GM15510 (cell line): ENCODE results near the gene SERPINF2.

Experiments used
- POLR2A ChIP-seq: IDR thresholded peaks from 3 replicates; pipeline ENCODE4 v1.6.1; 2011; ENCODE audit warnings: borderline replicate concordance; ENCODE audit not compliant: insufficient read length; ENCODE audit errors: extremely low read depth

SERPINF2 gene

GRCh38 chr17:1744551-1745512, 2.2 kb downstream of the SERPINF2 start:
- TF ChIP-seq POLR2A = no peak

DNA sequence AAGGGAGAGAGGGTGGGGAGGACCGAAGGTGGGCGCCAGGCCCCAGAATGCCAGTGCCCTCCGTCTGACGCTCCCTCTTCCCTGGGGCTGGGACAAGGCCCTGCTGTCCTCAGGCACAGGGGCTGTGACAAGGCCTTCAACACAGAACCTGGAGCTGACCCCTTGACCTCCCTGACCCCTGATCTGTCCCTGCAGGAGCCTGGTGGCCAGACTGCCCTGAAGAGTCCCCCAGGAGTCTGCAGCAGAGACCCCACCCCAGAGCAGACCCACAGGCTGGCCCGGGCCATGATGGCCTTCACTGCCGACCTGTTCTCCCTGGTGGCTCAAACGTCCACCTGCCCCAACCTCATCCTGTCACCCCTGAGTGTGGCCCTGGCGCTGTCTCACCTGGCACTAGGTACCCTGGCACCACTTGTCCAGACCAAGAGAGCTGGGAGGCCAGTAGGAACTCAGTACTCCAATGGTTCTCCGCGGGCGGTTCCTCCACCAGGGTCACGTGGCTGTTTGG, 2.9 kb downstream of the SERPINF2 start:
- TF ChIP-seq POLR2A = no peak

DNA sequence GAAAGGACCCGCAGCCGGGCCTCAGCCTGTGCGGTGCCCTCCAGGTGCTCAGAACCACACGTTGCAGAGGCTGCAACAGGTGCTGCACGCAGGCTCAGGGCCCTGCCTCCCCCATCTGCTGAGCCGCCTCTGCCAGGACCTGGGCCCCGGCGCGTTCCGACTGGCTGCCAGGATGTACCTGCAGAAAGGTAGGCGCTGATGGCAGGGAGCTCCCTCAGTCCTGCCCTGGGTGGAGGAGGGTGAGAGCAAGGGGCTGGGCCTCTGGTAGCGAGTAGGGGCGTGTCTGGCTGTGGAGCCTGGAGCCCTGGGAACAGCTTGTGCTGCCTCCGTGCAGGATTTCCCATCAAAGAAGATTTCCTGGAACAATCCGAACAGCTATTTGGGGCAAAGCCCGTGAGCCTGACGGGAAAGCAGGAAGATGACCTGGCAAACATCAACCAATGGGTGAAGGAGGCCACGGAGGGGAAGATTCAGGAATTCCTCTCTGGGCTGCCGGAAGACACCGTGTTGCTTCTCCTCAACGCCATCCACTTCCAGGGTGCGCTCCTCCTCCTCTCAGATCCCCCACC, 4.4 kb downstream of the SERPINF2 start:
- TF ChIP-seq POLR2A = no peak

DNA sequence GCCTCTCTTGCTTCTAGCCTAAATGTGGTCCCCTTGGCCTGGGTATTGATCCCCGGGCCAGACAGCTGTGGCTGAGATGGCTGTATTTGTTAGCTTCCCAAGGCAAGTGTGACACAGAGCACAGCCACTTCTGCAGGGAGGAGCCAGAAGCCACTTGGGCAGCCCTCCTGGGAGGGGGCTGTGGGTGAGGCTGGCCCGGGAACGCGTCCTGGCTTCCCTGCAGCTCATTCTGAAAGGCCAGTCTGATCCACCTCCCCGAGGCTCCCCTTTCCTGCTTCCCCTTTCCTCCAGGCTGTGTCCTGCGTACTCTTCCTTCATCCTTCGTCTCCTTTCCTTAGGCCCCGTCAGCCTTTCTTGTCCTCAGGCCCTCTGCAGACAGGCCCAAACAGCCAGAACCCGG, 8.0 kb downstream of the SERPINF2 start:
- no peak for TF ChIP-seq POLR2A

- TF ChIP-seq POLR2A = no peak
Measured at GRCh38 chr17:1752425-1753262, 10.0 kb downstream of the SERPINF2 start.

DNA sequence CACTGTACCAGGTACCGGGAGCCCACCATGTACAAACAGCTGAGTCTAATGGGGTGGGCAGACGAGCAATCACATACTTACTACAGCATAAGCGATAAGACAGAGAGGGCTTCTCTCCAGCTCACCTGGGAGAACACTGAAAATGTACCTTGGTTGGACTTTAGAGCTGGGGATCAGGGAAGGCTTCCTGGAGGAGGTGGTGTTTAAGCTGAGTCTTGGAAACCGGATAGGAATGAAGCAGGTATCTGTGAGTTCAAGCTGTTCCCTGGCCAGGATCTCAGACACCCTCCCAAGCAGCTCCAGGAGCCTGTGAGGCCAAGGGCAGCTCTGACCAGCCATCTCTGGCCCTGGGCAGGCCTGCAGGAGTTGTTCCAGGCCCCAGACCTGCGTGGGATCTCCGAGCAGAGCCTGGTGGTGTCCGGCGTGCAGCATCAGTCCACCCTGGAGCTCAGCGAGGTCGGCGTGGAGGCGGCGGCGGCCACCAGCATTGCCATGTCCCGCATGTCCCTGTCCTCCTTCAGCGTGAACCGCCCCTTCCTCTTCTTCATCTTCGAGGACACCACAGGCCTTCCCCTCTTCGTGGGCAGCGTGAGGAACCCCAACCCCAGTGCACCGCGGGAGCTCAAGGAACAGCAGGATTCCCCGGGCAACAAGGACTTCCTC, 11.2 kb downstream of the SERPINF2 start:
- TF ChIP-seq POLR2A = no peak

DNA sequence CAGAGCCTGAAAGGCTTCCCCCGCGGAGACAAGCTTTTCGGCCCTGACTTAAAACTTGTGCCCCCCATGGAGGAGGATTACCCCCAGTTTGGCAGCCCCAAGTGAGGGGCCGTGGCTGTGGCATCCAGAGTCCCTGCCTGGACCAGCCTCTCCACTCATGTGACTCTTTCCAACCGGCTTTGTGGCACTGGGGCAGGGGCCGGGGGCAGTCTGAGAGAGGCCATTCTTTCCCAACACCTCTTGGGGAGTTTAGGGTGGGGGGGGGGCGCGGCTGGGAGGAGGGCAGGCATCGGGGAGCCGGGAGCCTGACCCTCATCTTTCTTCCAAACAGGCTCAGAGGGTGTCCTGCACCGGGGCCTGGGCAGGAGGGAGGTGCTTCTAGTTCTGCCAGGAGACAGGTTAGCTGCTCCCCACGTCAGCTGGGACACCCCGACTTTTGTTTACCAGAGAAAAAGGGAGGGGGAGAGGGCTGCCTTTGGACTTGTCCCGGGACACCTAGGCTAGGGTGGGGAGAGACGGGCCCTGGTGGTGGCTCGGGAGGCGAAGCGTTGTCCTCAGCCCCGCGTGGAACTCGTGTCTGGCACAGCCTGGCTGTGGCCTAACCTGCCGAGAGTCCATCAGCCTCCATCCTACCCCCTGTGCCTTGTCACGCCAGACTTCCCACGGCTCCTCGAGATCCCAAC, 11.9 kb downstream of the SERPINF2 start:
- TF ChIP-seq POLR2A = no peak

DNA sequence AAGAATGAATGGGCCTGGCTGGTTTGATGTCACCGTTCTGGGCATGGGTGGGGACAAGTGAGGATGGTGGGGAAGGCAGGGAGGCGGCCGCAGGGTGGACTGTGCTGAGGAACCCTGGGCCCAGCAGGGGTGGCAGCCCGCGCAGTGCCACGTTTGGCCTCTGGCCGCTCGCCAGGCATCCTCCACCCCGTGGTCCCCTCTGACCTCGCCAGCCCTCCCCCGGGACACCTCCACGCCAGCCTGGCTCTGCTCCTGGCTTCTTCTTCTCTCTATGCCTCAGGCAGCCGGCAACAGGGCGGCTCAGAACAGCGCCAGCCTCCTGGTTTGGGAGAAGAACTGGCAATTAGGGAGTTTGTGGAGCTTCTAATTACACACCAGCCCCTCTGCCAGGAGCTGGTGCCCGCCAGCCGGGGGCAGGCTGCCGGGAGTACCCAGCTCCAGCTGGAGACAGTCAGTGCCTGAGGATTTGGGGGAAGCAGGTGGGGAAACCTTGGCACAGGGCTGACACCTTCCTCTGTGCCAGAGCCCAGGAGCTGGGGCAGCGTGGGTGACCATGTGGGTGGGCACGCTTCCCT, 12.7 kb downstream of the SERPINF2 start:
- no peak for TF ChIP-seq POLR2A

GRCh38 chr17:1755827-1756262, 13.2 kb downstream of the SERPINF2 start:
- TF ChIP-seq POLR2A = no peak

- no peak for TF ChIP-seq POLR2A
Measured at GRCh38 chr17:1758807-1759206, 16.1 kb downstream of the SERPINF2 start.

DNA sequence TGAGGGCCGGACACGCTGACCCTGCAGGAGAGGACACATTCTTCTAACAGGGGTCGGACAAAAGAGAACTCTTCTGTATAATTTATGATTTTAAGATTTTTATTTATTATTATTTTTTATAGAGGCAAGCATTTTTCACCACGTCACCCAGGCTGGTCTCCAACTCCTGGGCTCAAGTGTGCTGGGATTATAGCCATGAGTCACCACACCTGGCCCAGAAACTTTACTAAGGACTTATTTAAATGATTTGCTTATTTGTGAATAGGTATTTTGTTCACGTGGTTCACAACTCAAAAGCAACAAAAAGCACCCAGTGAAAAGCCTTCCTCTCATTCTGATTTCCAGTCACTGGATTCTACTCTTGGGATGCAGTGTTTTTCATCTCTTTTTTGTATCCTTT, 16.9 kb downstream of the SERPINF2 start:
- TF ChIP-seq POLR2A = no peak

DNA sequence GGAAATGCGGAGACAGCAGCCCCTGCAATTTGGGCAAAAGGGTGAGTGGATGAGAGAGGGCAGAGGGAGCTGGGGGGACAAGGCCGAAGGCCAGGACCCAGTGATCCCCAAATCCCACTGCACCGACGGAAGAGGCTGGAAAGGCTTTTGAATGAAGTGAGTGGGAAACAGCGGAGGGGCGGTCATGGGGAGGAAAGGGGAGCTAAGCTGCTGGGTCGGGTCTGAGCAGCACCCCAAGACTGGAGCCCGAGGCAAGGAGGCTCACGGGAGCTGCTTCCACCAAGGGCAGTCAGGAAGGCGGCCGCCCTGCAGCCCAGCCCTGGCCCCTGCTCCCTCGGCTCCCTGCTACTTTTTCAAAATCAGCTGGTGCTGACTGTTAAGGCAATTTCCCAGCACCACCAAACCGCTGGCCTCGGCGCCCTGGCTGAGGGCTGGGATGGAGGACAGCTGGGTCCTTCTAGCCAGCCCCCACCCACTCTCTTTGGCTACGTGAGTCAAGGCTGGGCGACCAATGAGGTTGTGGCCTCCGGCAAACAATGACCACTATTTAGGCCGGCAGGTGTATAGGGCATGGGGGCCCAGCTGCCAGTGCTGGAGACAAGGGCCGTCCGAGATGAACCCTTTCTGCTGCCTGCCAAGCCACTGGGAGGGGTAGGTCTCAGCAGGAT, 19.7 kb downstream of the SERPINF2 start:
- TF ChIP-seq POLR2A = no peak
